ENCODE data around the gene NFIC.

Gene NFIC

DNA sequence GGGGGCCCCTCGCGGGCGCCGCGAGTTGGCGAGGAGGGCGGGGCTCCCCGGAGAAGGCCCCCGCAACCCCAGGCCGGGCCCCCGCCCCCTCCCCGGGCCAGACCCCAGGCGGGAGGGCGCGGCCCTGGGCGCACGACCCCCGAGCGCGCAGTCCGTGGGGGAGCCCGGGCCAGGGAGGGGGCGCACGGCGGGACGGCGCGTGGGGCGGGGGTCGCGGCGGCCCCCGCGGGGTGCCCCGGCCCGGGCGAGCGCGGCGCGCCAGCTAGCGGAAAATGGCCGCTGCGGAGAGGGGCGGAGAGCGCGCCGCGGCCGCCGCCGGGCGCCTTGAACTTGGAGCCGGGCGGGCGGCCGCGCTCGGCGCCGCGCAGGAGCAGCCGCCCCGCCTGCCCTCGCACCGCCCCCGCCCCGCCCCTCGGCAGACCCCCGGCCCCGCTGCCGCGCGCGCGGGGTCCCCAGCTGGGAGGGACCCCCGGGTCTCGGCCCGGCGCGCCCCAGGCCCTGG, 6.4 kb upstream of the NFIC start:
- DNase-seq, result peak; percentile 42

DNA sequence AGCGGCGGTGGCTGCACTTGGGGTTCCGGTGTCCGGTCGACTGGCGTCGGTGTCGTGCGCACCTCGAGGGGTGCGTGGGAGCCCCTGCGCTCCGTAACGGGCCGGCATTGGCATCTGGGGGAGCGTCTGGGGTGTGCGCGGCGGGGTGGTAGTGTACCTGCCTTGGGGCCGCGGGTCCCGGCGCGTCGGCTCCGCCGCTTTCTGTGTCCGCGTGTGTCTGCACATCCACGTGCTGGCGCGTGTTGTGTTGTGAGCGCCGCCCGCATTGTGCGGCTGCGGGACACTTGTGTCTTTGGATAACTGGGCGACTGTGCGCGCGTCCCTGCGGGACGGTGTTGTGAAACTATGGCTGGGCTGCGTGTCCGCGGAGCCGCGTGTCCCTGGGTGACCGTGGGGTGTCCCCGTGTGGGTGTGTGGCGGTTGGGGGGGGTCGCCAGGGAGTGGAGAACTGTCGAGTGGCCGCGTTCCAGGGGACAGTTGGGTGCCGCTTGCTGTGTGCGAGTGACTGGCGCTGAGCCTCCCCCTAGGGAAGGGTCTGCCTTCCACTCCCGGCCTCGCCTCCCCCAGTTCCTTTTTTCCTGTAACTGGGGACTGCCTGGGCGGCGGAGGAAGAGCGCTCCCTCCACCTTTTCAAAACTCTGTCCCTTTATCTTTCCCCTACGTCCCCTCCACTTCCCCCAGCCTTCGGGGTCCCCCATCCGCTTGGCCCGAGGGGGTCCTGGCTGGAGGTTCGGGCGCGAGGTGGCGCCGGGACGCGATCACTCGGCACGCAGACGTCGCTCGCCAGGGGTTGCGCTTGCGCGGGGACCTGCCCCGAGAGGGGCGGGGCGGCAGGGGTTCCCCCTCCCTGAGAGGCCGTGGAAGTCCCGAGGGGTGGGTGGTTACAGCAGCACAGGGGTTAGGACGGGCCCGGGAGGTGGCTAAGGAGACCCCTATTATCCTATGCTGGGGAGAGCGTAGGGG, 5.7 kb upstream of the NFIC start:
- DNase-seq, result peak; percentile 79

DNA sequence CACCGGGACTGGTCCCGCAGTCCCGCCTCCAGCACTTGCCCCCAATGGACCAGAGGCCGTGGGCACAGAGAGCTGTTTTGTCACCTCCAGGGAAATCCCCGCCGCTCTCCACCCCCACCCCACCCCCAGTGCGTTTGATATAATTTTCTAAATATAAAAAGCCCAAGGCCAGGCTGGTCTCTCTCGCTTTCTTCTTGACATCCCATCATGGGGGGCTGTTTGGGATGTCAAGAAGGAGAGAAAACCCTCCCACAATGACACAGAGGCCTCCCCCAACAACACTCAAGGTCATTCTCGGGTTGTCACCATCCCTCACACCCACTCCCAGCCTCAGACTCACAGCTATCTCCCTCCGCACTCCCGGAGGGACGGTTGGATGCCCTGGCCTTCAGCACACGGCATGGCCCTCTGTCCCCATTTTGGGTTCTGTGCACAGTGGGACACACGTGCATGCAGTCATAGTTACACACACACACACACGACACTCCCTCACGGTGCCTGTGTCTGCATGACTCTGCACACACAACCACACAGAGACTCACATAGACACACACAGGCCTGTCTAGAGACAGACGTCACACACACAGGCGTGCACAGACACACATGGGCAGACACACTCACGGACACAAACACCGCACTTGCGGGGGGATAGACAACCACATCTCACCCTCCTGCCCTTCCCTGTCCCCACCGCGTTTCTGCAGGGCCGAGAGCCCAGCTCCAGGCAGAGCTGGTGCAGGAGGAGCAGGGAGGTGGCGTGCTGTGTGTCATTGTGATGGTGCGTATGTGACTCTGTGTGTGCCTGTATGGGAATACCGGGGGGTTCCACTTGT, 4.8 kb upstream of the NFIC start:
- no peak for DNase-seq

DNA sequence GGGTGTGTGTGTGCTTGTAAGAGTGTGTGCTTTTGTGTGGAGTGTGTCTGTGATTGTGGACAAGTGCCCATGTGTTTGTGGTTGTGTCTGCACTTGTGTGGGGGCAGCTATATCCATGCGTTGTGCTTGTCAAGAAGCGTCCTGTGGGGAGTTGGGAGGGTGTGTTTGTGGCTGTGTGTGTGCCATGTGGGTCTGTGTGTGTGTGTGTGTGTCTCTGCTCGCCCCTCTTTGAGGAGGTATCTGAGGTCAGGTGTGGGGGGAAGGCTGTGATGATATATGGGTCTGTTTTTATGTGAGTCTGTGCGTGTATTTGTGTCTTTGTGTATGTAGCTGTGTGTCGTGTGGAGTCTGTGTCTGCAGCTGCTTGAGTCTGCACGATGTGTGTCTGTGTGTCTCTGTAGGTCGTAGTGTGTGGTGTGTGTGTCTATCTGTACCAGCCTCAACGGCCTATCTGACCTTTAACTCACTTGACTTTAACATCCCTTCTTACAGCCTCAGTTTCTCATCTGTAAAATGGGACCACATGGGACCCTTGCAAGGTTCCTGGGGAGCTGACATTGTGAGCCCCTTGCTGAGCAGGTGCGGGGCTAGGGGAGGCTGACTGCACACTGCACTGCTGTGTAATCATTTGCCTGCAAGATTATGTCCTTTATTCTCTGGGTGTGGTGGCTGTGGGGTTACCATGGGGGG, 4.0 kb upstream of the NFIC start:
- DNase-seq, result no peak

DNA sequence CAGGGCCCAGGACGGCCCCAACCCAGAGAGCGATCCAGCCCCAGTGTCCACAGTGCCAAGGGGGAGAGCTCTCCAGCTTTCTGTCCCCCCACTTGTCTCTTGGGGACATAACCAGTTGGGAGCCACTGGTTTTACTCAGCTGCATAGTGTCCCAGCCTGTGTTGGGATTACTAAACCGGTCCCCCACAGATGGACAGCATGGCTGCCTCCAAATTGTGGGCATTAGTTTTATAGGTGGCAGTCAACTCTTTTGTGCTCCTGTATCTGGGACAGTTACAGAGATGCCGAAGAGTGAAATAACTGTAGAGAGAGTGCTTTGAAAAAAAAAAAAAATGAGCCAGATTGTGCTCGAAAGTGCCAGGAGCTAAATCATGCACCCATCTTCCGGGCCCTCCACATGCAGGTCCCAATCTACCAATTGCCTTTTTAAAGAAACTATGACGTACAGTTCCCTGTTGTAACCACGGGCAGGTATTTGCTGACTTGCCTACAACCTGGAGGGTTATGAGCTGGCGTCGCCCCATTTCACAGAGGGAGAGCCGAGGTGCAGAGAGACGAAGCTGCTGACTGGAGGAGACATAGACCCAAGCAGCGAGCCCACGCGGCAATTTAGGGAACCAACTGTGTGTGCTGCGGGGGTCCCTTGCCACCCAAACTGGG, 2.4 kb upstream of the NFIC start:
- no peak for DNase-seq

DNA sequence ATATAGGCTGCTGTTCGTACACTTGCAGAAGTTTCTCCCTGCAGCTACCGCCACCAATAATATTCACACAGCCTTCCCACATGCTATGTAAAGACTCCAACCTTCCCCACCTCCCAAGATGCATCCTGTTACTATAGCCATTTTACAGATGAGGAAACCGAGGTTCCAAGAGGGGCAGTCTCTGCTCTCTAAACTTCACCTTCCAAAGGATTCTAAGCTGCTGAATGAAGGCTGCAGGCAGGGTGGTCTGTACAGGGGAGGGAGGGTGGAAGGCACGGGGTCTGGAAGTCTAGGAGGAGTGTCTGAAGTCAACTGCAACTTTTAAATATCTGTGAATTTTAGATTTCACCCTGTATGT, 1.9 kb upstream of the NFIC start:
- no peak for DNase-seq

DNA sequence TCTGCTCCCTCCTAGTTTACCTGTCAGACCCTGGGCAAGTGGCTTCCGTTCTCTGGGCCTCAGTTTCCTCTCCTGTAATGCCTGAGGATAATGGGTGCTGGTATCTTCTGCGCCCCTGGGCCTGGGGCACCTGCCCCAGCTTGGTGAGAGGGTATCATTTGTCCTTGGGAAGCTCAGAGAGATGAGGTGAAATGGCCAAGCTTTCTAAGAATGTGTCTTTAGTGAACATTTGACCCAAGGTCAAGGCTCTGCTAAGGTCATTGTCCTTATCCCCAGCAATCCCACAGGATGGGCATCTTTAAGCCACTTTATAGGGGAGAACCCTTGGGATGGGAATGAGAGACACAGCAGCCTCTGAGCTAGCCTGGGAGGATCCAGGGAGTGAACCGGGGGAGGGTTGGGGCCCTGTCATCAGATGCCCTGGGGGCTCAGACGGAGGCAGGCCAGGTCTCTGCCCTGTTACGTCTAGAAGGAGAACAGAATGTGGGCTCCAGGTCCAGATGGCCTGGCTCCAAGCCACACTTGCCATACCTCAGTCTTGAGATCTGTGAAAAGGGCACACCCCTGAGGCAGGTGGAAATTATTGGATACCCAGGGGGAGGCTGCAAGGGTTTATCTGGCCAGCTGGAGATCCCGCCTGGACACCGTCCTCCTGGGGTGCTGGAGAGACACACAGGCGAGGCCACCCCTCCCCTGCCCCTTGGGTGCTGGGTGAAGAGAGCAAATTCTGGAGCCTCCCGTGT, 1.1 kb upstream of the NFIC start:
- no peak for DNase-seq

DNA sequence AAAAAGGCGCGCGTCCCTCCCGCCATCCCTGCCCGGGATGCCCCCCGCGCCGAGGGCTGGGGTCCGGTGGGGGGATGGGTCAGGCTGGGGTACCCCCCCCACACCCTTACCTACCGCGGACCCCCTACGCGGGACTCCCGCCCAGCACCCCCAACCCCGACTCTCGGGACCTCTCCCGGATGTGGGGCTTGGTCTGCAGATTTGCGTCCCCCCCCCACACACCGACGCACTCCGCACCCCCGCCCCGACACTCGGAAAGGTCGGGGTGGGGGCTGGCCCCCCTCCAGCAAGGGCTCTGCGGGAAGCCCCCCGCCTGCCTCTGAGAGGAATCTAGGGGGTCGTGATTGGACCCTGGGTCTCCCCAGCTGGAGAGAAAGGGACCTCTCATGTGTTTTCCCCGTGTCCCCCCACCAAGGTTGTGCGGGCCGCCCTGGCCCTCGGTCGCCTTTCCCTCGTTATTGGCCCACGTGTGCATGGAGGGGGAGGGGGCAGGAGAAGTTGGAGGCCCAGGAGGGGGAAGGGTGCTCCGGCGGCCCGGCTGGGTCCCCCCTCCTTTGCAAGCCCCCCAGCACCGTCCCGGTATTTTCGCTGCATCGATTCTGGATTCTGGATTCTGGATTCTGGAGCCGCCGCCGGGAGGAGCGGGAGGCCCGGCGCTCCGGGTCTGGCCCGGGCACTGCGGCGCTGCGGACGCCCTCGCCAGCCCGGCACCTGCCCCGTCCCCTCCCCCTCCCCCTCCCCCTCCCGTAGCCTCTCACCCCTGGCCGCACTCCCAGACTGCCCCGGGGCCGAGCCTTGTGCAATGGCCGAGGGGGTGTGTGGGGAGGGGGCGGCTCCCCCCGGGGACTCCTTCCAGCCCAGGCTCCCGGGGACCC, 607 bp downstream of the NFIC start:
- peak; percentile 47 for DNase-seq

DNA sequence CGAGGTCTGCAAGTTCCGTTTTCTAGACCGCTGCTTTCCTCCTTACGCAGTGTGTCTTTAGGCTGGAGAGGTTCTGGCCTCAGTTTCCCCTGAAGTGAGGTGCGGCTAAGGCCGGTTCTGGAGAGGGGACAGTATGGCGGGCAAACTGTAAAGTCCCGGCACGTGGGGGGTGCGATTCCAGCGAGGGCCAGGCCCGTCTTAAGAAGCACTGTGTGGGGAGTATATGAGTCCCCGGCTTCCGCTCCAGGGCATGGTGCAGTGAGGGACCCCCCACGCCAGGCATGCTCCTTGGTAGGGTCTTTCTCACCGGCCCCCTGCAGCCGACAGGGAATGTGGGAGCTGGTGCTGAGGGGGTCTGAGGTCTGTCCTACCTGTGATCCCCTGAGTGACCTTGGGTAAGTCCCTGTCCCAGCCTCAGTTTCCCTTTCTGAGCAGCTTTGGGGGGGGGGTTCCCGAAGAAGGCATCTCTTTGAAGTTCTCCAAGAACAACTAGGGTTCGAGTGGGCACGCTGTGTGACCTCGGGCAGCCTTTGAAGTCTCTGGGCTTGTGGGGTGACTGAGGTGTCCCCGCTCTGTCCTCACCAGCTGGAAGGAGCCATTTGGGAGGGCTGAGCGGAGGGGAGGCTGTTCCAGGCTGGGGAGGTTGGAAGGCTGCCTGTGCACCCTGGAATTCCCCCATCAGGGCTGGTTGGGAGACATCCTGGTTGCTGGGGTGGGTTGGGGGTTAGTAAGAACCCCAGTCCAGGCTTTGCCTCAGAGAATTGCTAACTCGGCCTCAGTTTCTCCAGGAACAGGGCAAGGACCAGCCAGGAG, 1.5 kb downstream of the NFIC start:
- no peak for DNase-seq

DNA sequence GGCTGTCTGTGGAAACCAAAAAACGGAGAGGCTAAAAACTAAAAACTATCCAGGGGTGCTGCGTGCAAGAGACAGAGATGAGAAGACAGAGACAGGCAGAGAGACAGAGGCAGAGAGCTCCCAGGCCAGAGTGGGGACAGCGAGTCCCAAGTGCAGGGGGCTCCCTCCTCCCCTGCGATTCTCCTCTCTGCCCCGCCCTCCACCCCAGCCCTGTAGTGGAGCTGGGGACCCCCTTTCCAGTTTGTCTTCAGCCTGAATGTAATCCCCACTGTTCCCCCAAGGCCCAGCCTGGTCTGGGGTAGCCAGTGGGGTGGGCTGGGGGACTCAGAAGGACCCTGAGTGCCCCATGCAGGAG, 2.0 kb downstream of the NFIC start:
- no peak for DNase-seq

DNA sequence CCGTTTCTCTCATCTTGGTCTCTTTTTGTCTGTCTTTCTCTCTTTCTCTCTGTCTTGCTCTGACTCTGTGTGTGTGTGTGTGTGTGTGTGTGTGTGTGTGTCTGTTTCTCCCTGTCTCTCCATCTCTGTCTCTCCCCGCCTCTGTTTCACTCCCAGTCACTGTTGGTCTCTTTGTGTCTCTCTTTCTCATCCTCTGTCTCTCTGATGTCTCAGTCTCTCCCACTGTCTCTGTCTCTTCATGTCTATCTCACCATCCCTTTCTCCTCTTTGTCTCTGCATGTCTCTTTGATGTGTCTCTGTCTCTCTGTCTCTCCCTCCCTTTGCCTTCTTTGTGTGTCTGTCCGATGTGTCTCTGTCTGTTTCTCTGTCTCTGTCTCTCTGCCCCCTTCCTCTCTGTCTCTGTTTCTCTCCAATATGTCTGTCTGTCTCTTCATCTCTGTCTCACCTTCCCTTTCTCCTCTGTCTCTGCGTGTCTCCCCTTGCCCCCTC, 2.5 kb downstream of the NFIC start:
- DNase-seq, result no peak

DNA sequence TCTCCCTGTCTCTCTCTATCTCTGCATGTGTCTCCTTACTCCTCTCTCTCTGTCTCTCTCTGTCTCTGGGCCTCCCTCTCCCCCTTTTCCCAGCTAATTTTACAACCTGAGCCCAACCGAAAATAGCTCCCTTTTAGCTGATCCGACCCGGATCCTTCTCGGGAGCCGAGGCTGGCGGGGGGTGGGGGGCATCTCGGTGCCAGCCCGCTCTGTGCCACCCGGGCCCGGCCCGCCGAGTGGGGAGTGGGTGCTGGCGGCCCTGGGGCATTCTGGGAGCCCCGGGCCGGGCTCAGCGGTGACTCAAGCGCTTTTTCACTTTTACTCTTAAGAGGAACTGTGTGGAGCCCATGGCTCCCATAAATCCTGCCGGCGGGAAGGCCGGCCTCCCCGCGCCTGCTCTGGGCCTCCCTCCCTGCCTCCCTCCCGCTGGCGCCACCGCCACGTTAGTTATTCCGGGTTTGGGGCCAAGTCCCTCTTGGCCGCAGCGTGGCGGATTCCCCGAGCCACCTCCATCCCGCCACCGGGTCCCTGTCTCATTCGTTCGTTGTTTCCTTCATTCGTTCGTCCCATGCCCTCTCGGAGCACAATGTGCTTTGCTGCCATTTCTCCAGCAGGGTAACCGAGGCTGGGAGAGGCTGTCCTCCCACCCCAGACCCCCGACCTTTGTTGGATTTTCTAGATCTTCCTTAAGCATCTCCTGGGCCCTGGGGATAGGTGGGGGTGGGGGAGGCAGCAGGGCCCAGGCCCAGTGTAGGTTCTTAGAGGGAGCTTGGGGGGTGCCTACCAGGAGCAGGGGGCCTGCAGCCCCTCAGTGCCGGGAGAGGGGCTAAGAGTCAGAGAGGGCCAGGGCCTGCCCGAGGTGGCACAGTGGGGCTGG, 3.2 kb downstream of the NFIC start:
- DNase-seq, result peak; percentile 23

DNA sequence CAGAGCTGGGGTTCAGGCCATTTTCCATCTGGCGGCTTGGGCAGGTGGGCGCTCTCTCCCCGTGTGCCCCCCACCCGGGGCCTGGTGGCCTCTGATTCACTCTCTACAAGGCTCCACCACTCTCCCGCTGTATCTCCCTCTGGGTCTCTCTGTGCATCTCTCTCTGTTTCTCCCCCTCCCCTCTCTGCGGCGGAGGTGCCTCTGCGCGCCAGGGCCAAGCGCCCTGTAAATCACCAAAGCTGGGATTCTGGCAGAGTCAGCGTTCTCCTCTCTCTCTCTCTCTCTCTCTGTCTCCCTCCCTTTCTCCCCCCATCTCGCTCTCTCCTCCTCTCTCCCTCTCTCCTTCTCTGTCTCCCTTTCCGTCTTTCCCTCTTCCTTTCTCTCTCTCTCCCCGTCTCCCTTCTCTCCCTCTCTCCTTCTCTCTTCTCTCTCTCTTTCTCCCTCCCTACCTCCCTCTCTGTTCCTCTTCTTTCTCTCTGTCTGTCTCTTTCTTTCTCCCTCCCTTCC, 3.9 kb downstream of the NFIC start:
- DNase-seq, result no peak

DNA sequence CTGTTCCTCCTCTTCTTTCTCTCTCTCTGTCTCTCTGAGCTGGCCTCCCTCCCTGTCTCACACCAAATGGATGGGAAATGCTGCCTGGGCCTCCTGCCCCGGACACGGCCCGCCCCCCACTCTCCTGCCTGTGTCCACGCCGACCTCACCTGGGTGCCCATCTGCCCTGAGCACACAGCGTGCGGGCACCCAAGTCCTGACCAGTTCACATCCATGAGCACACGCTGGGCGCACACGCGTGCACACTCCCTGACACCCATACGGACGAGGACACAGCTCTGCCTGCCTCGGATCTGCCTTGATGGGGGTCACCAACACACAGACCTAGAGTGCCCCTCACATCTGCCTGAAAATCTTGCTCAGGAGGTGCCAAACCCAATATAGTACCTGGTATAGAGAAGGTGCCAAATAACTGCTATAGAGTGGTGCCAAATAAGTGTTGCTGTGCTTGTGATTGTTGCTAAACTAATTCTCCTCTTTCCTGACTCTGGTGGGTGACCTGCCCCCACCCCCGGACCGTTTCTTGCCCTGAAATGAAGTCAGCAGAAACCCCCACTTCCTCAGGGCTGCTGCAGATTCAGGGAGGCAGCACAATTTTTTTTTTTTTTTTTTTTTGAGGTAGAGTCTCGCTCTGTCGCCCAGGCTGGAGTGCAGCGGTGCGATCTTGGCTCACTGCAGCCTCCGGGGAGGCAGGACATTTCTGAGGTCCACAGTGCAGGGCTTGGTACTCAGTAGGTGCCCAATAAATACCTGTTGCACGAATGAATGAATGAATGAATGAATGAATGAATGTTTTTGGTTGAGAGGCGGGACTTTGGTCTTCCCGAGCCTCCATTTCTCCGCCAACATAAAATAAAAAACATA, 4.6 kb downstream of the NFIC start:
- no peak for DNase-seq

DNA sequence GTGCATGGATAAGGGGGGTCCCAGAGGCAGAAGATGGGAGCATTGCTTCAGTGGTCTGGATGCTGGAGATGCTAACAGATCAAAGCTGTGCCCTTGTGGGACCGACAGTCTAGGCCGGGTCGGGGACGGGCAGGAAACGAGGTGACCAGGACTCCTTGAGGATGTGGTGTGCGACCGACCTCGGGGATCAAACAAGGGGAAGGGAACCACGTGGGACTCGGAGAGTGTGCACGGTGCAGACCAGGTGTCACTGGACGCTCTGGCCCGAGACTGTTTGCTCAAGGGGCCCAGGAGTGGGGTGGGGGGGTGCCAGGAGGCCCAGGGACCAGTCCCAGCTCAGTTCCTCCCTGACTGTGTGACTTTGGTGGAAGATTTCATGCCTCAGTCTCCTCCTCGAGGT, 6.0 kb downstream of the NFIC start:
- no peak for DNase-seq

DNA sequence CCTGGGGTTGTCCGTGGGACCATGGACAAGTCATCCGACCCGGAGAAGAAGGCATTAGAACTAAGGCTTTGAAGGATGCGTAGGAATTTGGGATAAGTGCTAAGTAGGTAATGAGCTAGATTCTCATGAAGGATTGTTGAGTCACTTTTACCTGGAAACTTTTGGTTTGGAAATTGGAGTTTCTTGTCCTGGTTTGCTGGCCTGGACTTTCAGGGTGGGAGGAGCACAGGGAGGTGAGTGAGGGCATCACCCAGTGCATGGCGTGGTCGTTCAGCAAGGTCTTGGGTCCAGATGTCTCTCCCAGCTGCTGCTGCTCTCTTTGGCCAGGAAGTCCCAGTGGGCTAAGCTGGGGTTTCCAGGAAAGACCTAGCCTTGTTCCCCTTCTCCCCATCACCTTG, 7.6 kb downstream of the NFIC start:
- DNase-seq, result no peak

DNA sequence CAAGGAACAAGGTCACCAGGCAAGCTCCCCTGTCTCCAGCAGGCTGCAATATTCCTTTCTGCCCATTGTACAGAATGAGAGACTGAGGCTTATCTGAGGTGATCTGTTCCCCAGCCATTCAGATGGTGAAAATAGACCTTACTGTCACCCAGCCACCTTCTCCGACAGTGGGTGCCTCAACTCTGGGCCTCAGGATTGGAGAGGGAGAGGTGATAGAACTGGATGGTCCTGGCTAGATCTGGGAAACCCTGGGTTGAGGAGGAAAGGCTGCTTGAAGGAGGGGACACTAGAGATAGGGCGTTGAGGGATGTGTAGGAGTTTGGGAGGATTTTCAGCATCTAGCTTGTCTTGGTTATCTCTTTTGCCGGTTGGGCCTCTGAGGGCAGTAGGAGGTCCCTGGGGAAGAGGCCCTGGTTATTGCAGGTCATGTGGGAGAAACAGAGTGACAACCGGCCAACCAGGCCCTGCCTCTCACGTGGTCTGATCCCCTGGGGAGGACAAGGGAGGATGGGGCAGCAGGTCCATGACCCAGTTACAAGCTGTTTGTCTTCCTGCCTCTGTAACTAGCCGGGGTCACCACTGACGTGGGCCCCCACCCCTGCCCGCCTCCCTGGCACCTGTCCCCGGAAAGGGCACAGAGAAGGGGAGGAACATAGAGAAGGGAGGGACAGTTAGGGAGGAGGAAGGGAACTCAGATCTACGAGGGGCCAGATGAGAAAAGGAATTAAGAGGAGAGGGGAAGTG, 8.2 kb downstream of the NFIC start:
- no peak for DNase-seq

All from activated CD4-positive, alpha-beta T cell treated with anti-CD3 and anti-CD28 coated beads for 48 hours (primary cell).